Posterior cingulate gyrus (tissue), 11 donors: Measurements from ENCODE around the gene UBTD2.
A peak's percentile ranks its signal among the peaks of the same experiment; 100 is the strongest.
"Not testable (repeated sequence)": the region's sequence is repeated elsewhere in the genome, so short reads cannot be mapped to it uniquely, and the experiment has no call there.

ENCODE experiments used
- DNase-seq, 10 donors: peaks; one replicate each; pipeline versions ENCODE4 v3.0.0 to v3.0.0-alpha.2; 2020 to 2021; ENCODE audit warnings: mixed read lengths in 3 of 10
- intact Hi-C: fragments of 100-400 bp; cut with DNase I; formaldehyde crosslinking; loops from one replicate; pipeline ENCODE4 v1.15.1; 2023

UBTD2 gene

DNA sequence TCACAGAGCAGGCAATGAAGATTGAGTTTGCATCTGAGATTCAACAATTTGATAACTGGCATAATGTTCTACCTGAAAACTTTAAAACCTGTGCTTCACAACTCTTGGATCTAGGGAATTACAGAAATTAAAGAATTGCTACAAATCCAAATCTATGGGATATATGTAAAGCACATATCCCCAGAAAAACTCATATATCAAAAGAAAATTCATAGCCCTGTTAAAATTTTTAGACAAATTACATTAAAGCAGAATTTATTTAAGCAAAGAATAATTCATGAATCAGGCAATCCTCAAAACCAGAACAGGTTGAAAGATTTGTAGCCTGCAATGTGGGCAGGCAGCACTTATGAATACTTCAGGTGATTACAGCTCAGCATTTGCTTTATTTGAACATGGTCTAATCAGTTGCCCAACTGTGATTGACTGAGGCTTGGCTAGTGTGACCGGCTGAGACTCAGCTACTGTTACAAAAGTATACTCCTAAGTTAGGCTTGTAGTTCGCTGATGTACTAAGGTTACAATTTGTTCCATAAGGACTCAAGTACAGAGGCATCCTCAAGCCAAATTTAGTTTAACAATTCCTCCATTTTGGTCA, 10.3 kb upstream of the UBTD2 start:
- intact Hi-C loops: loop anchor here (5.0 kb wide), 1 partner anchor 558 kb away; no protein-coding TSS in a partner anchor
- no peak for DNase-seq

GRCh38 chr5:172293054-172293744, 9.6 kb upstream of the UBTD2 start:
- DNase-seq: peak; percentile 41 to 94 (median 72)

GRCh38 chr5:172291837-172292236, 8.3 kb upstream of the UBTD2 start:
- DNase-seq: not testable (repeated sequence)
- intact Hi-C loops: loop anchor here (5.0 kb wide), 1 partner anchor 560 kb away; no protein-coding TSS in a partner anchor

More at GRCh38 chr5:172293054-172293744, 9.6 kb upstream of the UBTD2 start:
- intact Hi-C loops: loop anchor here (5.0 kb wide), 1 partner anchor 559 kb away; no protein-coding TSS in a partner anchor

GRCh38 chr5:172288465-172288864, 4.9 kb upstream of the UBTD2 start:
- intact Hi-C loops: no loop called here
- DNase-seq: no peak

DNA sequence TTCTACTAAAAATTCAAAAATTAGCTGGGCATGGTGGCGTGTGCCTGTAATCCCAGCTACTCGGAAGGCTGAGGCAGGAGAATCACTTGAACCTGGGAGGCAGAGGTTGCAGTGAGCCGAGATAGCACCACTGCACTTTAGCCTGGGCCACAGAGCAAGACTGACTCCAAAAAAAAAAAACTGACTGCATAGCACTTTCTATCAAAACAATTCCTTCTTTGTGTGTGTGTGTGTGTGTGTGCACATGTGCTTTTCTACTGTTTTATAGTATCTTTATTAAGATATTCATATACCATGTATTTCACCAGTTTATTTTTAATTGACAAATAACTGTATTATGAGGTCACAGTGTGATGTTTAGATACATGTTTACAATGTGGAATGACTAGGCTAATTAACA, 3.6 kb upstream of the UBTD2 start:
- intact Hi-C loops, DNase-seq: not testable (repeated sequence)

- intact Hi-C loops: no loop called here
- DNase-seq: no peak
Measured at GRCh38 chr5:172285226-172286143, 1.9 kb upstream of the UBTD2 start.

- intact Hi-C loops: loop anchor here (5.0 kb wide), 2 partner anchors 168 to 177 kb away; partner anchors contain the start of gene SH3PXD2B
- no peak for DNase-seq
Measured at GRCh38 chr5:172284611-172284980, 1.0 kb upstream of the UBTD2 start.

GRCh38 chr5:172283862-172284610, 472 bp upstream of the UBTD2 start:
- DNase-seq: peak; percentile 64 to 97 (median 80)
- intact Hi-C loops: loop anchor here (2.0 to 5.0 kb wide), 3 partner anchors 95 to 177 kb away; partner anchors contain the start of genes SH3PXD2B and STK10

DNA sequence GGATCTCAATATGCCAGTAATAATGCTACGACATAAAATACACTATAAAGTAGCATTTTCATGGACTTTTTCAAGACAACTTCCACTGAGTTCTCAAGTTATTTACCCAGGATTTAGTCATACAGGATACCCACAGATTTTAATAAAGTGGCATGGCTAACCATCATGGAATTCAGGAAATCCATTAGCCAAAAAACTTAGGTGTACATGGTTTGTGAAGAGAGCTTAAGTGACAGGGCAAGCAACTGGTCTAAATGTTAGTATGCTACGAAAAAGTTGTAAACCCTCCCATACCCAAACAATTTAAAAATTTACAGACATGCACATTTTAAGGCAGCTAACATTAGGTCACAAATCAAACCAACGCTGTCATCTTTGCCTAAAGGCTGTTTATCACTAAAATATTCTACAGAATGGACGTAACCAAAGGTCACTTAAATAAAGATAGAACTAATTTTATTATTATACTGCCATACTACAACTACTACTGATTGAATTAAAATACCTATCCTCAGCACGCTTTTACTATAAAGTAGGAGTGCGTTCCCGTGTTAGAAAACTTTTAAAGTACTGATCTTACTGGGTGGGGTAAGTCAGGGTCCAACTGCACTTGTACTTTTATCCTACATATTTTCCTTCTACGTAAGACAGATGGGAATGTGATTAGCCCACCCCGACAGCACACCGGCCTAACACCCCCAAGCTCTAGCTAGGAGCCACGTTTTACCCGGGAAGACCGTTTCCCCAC, 1.1 kb downstream of the UBTD2 start:
- no peak for DNase-seq
- intact Hi-C loops: loop anchor here (2.0 to 5.0 kb wide), 3 partner anchors 94 to 175 kb away; partner anchors contain the start of genes SH3PXD2B and STK10

- no peak for DNase-seq
- intact Hi-C loops: loop anchor here (5.0 kb wide), 2 partner anchors 171 to 174 kb away; partner anchors contain the start of gene SH3PXD2B
Measured at GRCh38 chr5:172281346-172281745, 2.2 kb downstream of the UBTD2 start.

GRCh38 chr5:172280929-172281328, 2.6 kb downstream of the UBTD2 start:
- no peak for DNase-seq
- intact Hi-C loops: loop anchor here (5.0 kb wide), 2 partner anchors 171 to 174 kb away; partner anchors contain the start of gene SH3PXD2B

GRCh38 chr5:172280317-172280716, 3.2 kb downstream of the UBTD2 start:
- intact Hi-C loops: loop anchor here (5.0 kb wide), 2 partner anchors 172 to 173 kb away; partner anchors contain the start of gene SH3PXD2B

GRCh38 chr5:172278356-172278755, 5.2 kb downstream of the UBTD2 start:
- DNase-seq: no peak
- intact Hi-C loops: no loop called here

More at GRCh38 chr5:172280317-172280716, 3.2 kb downstream of the UBTD2 start:
- DNase-seq: no peak

DNA sequence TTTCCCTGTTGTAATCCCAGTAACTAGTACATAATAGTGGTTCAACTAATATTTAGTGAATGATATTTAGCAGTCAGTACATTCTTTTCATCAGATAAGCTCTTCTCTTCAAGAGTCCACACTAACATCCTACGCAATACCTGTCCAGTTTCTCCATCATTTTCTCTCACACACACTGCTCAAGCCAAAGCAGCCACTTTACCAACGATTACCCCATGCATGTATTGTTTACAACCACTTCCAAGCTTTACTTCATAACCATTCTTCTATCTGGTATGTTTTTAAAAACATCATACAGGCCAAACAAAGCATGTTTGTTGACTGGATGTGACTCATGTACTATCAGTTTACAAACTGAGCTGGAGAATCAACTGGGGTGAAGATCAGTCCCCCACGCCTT, 7.3 kb downstream of the UBTD2 start:
- intact Hi-C loops: no loop called here
- no peak for DNase-seq

DNA sequence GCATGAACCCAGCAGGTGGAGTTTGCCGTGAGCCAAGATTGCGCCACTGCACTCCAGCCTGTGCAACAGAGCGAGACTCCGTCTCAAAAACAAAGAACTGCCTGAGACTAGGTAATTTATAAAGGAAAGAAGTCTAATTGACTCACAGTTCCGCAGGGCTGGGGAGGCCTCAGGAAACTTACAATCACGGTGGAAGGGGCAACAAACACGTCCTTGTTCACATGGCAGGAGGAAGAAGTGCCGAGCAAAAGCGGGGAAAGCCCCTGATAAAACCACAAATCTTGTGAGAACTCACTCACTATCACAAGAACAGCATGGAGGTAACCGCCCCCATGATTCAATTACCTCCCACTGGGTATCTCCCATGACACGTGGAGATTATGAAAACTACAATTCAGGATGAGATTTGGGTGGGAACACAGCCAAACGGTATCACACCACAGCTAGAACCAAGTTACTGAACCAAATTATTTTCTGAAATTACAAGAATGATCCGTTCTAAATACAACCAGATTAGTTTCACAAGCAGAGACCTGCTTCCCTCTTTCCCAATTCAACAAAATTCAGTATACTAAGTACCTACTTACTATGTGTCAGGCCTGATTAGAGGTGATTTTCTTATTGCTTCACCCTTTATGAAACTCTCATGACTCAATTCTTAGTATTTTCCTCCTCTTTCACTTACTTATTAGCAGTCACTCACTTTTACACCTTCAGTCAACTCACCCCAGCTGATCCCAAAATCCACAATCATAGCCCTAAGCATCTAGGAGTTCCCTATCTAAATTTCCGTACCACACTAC, 8.4 kb downstream of the UBTD2 start:
- intact Hi-C loops: no loop called here
- DNase-seq: no peak

- DNase-seq: no peak
Measured at GRCh38 chr5:172267943-172268342, 15.6 kb downstream of the UBTD2 start.

GRCh38 chr5:172266676-172267092, 16.9 kb downstream of the UBTD2 start:
- DNase-seq: no peak
- intact Hi-C loops: no loop called here

More at GRCh38 chr5:172267943-172268342, 15.6 kb downstream of the UBTD2 start:
- intact Hi-C loops: no loop called here

DNA sequence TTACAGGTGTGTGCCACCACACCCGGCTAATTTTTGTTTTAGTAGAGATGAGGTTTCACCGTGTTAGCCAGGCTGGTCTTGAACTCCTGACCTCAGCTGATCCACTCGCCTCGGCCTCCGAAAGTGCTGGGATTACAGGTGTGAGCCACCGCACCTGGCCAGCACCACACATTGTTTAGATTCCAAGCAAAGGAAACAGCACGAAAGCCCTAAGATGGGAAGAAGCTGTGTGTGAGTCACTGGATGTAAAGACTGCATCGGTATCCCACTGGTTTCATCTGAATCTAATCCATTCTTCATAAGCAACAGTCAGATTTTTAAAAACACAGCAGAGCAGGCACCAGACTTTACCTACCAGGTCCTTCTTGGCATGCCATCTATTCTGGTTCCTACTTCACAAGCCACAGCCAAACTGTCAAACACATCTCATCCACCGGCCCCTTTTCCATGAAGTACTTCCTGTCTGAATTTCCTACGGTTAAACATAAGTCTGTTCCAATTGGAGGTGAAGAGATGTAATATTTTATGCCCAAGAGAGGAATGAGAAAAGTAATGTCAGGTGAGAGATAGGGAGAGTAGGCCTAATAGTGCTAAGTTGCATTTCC, 17.4 kb downstream of the UBTD2 start:
- intact Hi-C loops: no loop called here
- no peak for DNase-seq
